GM10266 (cell line): ENCODE results near the gene IMPG1.

Experiments
- DNase-seq: peaks from one replicate; pipeline ENCODE4 v3.0.0; 2012; ENCODE audit errors: extremely low spot score
- TF ChIP-seq, protein P1 (sequence below): IDR thresholded peaks from 2 replicates; pipeline ENCODE4 v1.5.1; 2012; ENCODE audit warnings: mild to moderate bottlenecking, low read depth; ENCODE audit not compliant: control insufficient read depth, insufficient read depth; ENCODE audit errors: missing control alignments

IMPG1 gene

DNA sequence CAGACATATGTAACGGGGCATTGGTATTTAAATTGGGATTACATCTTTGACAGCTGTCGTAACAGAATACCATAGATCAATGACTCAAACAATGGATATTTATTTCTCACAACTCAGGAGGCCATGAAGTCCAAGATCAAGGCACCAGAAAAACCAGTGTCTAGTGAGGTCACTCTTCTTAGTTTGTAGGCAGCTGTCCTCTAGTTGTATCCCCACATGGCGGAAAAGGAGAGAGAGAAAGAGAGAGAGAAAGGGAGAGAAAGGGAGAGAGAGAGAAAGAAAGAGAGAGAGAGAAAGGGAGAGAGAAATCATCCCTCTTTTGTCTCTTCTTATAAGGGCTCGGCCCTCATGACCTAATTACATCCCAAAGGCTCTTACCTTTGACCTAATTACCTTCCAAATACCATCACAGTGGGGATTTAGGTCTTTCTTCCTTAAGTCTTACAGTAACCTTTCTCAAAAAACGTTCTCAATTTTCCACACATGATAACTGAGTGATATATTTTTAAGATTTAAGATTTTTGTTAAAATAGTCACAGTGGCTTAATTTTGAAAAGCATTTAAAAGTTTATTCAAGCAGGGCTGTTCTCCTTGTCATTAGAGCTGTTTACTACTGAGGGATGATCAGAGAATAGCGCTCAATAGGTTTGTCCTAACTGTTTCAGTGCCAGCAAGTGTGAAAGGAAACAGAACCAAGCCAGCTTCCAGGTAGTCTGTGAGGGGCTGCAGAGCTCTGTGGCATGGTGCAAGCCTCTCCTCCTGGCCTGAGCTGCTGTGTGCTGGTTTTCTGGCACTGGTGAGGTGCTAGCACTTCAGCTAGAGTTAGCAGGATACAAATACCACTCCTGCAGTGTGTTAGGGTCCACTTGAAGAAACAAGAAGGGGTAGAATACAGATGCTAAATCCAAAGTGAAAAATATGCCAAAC is 79.0 kb downstream of the IMPG1 start:
- DNase-seq, result no peak
- TF ChIP-seq, protein P1, sequence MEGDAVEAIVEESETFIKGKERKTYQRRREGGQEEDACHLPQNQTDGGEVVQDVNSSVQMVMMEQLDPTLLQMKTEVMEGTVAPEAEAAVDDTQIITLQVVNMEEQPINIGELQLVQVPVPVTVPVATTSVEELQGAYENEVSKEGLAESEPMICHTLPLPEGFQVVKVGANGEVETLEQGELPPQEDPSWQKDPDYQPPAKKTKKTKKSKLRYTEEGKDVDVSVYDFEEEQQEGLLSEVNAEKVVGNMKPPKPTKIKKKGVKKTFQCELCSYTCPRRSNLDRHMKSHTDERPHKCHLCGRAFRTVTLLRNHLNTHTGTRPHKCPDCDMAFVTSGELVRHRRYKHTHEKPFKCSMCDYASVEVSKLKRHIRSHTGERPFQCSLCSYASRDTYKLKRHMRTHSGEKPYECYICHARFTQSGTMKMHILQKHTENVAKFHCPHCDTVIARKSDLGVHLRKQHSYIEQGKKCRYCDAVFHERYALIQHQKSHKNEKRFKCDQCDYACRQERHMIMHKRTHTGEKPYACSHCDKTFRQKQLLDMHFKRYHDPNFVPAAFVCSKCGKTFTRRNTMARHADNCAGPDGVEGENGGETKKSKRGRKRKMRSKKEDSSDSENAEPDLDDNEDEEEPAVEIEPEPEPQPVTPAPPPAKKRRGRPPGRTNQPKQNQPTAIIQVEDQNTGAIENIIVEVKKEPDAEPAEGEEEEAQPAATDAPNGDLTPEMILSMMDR, result no peak

DNA sequence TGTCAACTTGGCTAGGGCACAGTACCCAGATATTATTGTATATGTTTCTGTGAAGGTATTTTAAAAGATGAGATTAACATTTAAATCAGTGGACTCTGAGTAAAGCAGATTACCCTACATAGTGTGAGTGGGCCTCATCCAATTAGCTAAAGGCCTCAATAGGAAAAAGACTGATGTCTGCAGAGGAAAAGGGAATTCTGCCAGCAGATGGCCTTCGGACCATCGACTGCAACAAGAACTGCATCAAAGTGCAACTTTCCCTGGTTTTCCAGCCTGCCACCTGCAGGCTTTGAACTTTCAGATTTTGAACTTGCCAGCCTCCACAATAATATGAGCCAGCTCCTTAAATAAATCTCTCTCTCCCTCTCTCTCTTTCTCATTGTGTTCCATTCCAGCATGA is 80.5 kb downstream of the IMPG1 start:
- TF ChIP-seq, protein P1, result no peak
- no peak for DNase-seq

DNA sequence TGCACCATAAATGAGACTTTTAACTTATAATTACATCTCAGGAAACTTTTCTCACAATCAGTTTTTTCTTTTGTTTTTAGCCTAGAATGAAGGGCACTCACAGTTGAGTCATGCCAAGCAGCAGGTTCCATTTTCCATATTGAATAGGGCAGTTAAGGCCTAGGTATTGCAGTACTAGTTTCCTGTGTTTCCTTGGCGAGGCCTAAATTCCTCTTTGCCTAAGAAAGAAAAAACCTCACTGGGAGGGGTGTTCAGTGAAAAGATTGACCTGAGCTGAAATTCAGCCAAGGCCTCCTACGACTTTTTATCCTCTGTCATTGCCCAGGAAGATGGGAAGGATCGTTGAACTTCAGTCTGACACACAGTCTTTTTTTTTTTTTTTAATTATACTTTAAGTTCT is 85.5 kb downstream of the IMPG1 start:
- DNase-seq, result no peak
- TF ChIP-seq, protein P1, result no peak

DNA sequence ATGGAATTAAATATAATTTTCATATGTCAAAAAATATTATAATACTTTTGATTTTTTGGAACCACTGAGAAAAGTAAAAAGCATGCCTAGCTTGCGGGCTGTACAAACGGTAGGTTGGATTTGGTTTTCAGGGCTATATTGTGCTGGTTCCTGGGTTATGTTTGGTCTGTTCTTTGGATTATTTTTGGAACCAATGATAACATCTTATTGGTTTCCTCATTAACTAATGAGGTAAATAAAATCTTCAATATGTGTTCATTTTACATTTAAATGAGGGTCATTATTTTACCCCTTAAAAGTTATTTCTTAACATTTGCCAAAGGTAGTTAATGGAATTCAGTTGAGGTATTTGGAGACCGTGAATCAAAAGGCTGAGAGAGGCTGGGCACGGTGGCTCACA is 96.6 kb downstream of the IMPG1 start:
- TF ChIP-seq, protein P1, result no peak
- no peak for DNase-seq

DNA sequence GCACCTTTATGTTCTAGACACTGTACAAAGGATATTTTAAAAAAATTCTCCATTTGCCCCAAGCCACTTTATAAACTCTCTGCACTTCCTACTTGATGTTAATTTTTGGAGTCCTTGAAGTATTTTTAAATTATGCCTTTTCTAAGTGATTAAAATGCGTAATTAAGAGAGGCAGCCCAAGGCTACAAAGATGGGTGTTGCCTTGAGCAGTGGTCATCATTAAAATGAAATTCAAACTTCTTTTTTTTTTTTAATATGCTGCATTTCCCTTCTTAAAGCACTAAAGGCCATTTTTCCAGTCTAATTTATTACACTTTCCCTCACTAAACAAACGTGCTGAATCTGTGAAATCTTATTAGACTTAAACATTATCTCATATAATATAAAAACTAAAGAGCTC is 102.4 kb downstream of the IMPG1 start:
- no peak for DNase-seq
- TF ChIP-seq, protein P1, result no peak

DNA sequence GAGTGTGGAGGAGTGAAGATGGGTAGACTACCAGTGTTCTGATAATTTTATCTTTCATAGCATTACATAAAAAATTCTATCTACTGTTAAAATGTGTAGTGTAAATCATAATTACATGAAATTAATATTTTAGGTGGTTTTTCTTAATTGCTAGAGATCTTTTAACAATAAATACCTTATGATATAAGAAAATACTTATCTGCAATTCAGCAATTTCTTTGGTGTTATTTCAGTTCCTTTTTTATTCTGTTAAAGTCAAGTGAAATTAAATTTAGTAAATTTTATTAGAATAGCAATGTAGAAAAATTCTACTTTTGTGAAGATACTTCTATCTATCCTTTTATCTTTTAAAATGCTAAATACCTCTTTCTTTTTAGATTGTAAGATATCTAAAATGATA is 104.3 kb downstream of the IMPG1 start:
- DNase-seq, result no peak
- TF ChIP-seq, protein P1, result no peak

DNA sequence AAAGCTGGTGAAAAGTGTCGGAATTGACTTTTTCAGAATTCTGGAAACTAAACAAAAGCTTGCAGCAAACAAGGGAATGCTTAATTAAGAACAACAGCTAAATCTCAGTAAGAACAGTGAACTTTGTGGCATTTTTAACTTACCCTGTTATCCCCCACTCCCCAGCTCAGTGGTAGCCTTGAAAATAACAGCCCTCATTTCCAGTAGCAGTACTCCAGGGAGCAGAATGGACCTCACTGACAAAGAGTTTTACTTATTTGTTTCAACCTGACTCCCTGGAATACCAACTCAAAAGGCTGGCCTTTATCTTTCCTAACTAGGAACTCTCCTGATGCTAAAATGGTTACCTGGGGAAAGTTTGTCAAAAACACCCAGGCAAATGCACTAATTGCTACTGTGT is 108.9 kb downstream of the IMPG1 start:
- TF ChIP-seq, protein P1, result no peak
- DNase-seq, result no peak
